HUES6 (cell line): Measurements from ENCODE around the gene AFF1.

ENCODE experiments used
- H3K27ac ChIP-seq: 2 replicates; pipeline ENCODE4 v1.7.0; 2013; ENCODE audit warnings: low read depth, mild to moderate bottlenecking, low read length, inconsistent platforms
- H3K27me3 ChIP-seq: 2 replicates; pipeline ENCODE4 v1.6.1; 2013; ENCODE audit warnings: low read length; ENCODE audit not compliant: control insufficient read depth, insufficient read depth
- H3K36me3 ChIP-seq: 2 replicates; pipeline ENCODE4 v1.6.1; 2013; ENCODE audit warnings: low read length; ENCODE audit not compliant: control insufficient read depth, insufficient read depth
- H3K4me1 ChIP-seq: 2 replicates; pipeline ENCODE4 v1.6.1; 2013; ENCODE audit warnings: low read length; ENCODE audit not compliant: control insufficient read depth, insufficient read depth
- H3K4me3 ChIP-seq: 2 replicates; pipeline ENCODE4 v1.5.1; 2013; ENCODE audit warnings: low read depth, low read length
- H3K9ac ChIP-seq: one replicate; pipeline ENCODE4 v1.6.1; 2013; ENCODE audit warnings: mild to moderate bottlenecking, low read length
- H3K9me3 ChIP-seq: 2 replicates; pipeline ENCODE4 v1.6.1; 2013; ENCODE audit warnings: low read depth, low read length; ENCODE audit not compliant: control insufficient read depth, insufficient read depth

AFF1 gene

DNA sequence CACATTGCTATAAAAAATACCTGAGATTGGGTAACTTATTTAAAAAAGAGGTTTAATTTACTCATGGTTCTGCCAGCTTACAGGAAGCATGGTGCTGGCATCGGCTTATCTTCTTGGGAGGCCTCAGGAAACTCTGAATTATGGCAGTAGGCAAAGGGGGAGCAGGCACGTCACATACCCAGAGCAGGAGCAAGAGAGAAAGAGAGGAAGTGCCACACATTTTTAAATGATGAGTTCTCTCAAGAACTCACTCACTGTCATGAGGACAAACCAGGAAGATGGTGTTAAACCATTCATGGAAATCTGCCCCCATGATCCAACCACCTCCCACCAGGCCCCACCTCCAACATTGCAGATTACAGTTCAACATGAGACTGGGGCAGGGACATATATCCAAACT lies 10.0 kb upstream of the AFF1 start:
- Histone ChIP-seq H3K4me1 (0 out of 2 replicates have a peak, but pooled peaks cover 4% of the 10 kb centered on the region), H3K36me3 (no peaks in the 10 kb centered on the region), H3K9me3 (no peaks in the 10 kb centered on the region), H3K27me3 (no peaks in the 10 kb centered on the region), H3K27ac (no peak overlapping the region), H3K9ac (no peak overlapping the region), H3K4me3 (no peak overlapping the region)

DNA sequence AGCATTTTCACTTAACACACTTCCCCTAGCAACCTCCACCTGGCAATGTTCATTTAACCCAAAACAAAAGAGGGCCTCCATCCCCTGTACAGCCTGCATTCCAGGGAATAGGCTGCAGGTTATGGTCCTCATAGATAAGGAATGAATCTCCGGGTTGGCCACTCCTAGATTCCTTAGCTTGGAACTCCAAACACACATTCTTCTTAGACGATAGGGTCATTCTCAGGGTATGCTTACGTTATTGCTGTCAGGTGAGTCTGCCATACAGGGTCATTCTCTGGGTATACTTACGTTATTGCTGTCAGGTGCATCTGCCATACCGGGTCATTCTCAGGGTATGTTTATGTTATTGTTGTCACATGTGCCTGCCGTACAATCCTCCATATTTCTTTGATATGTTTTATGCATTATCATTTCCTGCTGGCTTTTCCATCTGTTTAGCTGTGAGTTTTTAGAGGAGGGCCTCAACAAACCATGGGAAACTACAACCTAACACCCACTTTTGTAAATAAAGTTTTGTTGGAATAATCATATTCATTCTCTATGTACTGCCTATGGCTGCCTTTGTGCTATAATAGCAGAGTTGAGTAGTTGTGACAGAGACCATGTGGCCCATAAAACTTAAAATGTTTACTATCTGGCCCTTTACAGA lies 8.2 kb upstream of the AFF1 start:
- Histone ChIP-seq H3K27ac (no peak overlapping the region), H3K9ac (no peak overlapping the region), H3K27me3 (no peaks in the 10 kb centered on the region), H3K4me1 (0 out of 2 replicates have a peak, but pooled peaks cover 4% of the 10 kb centered on the region), H3K4me3 (no peak overlapping the region), H3K9me3 (no peaks in the 10 kb centered on the region), H3K36me3 (no peaks in the 10 kb centered on the region)

DNA sequence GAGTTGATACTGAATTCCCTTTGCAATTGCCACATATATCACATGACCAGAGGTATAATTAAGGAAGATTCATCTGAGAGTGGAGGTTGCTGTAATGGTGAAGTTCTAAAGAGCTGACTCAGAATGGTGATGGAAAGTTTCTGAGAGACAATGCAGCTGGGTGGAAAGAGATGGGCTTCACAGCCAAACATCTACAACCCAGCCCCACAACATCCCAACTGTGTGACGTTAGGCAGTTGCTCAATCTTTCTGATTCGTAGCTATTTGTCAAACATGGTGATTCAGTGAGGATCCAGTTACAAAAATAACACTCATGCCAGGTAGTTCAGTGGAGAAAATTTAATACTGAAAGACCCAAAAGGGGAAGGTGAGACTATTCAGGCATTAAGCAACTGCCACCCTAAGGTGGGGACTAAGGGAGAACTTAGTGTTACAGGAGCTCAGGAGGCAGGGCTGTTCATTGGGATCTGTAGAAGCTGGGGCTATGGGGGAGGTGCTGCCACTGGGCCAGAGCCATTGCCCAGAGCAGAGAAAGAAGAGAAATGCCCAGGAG lies 6.9 kb upstream of the AFF1 start:
- Histone ChIP-seq H3K36me3 (no peaks in the 10 kb centered on the region), H3K27me3 (no peaks in the 10 kb centered on the region), H3K9ac (no peak overlapping the region), H3K9me3 (no peaks in the 10 kb centered on the region), H3K4me1 (0 out of 2 replicates have a peak, but pooled peaks cover 4% of the 10 kb centered on the region), H3K27ac (no peak overlapping the region), H3K4me3 (no peak overlapping the region)

GRCh38 chr4:86928400-86929255 lies 6.2 kb upstream of the AFF1 start:
- Histone ChIP-seq H3K4me1 (peaks cover 5% of the 10 kb centered on the region), H3K4me3 (no peak overlapping the region)

GRCh38 chr4:86934147-86934770 lies 552 bp upstream of the AFF1 start:
- Histone ChIP-seq H3K9me3 (no peaks in the 10 kb centered on the region), H3K27me3 (no peaks in the 10 kb centered on the region), H3K27ac (peak overlapping the region; percentile 67; the same call in 1 of the 2 replicates), H3K4me1 (peaks cover 17% of the 10 kb centered on the region), H3K36me3 (no peaks in the 10 kb centered on the region), H3K9ac (peak overlapping the region; percentile 66), H3K4me3 (peak overlapping the region; percentile 90)

More at GRCh38 chr4:86928400-86929255, 6.2 kb upstream of the AFF1 start:
- Histone ChIP-seq H3K36me3 (no peaks in the 10 kb centered on the region), H3K27me3 (no peaks in the 10 kb centered on the region), H3K9me3 (no peaks in the 10 kb centered on the region), H3K27ac (no peak overlapping the region), H3K9ac (no peak overlapping the region)

GRCh38 chr4:86935566-86935852 lies 698 bp downstream of the AFF1 start:
- Histone ChIP-seq H3K4me3 (peak overlapping the region; percentile 90), H3K9ac (peak overlapping the region; percentile 91), H3K4me1 (peaks cover 27% of the 10 kb centered on the region), H3K36me3 (no peaks in the 10 kb centered on the region), H3K27ac (peak overlapping the region; percentile 91), H3K9me3 (no peaks in the 10 kb centered on the region), H3K27me3 (no peaks in the 10 kb centered on the region)

DNA sequence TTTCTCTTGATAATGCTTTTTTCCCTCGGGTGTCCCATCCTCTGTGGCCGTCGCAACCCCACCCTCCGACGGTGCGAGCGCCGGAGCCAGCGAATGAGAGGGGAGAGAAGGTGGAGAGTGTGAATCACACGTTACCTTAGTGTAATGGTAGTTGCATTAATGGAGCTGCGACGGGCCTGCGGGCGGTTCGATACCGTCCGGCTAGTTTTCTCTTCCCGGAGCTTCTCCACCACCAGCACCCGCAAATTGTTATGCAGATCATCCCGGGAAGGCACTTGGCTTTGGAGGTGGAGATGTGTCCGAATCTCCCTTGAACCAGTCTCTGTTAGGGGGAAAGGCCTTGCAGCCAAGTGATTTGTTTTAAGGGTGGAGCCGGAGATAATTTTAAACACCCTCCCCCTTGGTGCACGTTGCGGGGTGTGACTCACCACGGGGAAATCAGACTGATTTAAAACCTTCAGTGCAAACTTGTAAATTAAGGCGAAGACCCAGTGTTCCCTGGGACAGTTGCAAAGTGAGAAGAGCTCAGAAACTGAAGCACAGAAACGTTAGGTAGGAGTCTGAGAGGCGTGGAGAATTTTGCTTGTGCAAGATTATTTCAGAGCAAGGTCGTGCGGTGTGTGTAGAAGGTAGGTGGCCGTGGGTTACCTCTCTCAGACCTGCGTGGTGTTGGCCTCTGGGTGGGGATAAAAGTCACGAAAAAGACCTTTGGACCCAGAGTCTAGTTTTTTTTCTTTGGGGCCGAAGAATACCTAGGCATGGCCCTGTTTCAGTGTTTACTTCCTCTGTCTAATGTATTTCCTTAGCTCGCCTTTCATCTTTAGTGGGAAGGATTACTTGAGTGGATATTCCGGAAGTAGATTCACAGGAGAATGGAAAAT lies 1.3 kb downstream of the AFF1 start:
- peak overlapping the region; percentile 91 for H3K27ac ChIP-seq
- H3K27me3 ChIP-seq, result no peaks in the 10 kb centered on the region
- H3K4me3 ChIP-seq, result peak overlapping the region; percentile 90
- H3K9ac ChIP-seq, result peak overlapping the region; percentile 91
- no peaks in the 10 kb centered on the region for H3K9me3 ChIP-seq
- H3K4me1 ChIP-seq, result peaks cover 27% of the 10 kb centered on the region
- H3K36me3 ChIP-seq, result no peaks in the 10 kb centered on the region

DNA sequence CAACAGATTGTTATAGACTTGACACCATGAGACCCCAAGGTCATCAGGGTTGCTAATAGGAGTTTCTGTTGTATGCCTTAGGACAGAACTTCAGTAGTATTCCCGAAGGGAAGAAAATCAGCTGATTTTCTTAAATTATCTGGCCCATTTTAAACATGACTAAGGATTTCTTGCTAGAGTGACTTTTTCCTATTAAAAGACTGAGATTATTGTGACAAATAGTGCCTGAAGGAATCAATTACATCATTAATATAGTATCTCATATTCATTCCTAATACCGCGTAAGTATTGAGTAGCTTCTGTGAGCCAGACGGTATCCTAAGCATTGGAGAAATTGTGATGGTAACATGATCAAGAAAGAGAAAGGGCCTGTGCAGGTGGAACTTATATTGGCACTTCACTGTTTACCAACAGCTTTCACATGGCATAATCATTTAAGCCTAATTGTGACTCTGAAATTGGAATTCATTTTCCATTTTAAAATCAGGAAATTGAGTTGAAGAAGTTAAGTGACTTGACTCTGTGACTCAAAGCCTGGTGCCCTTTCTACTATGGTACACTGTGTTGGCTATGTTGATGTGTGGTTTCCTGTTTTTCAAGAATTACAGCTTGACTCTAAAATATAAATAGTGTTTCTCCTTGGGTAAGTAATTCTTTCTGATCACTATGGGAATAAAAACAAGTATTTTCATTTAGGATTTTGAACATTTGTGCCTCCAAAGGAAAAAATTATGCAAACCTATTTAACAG lies 4.1 kb downstream of the AFF1 start:
- H3K4me1 ChIP-seq, result peaks cover 37% of the 10 kb centered on the region
- H3K27me3 ChIP-seq, result no peaks in the 10 kb centered on the region
- H3K9ac ChIP-seq, result no peak overlapping the region
- no peaks in the 10 kb centered on the region for H3K9me3 ChIP-seq
- peak overlapping the region; percentile 9; the same call in 1 of the 2 replicates for H3K4me3 ChIP-seq
- no peaks in the 10 kb centered on the region for H3K36me3 ChIP-seq
- H3K27ac ChIP-seq, result peak overlapping the region; percentile 13; the same call in 1 of the 2 replicates

- 0 out of 2 replicates have a peak overlapping the region, but pooled peaks have one; percentile 8 for H3K4me3 ChIP-seq
- no peaks in the 10 kb centered on the region for H3K9me3 ChIP-seq
- no peaks in the 10 kb centered on the region for H3K27me3 ChIP-seq
- no peak overlapping the region for H3K9ac ChIP-seq
- H3K4me1 ChIP-seq, result peaks cover 42% of the 10 kb centered on the region
- H3K36me3 ChIP-seq, result no peaks in the 10 kb centered on the region
- peak overlapping the region; percentile 13; the same call in 1 of the 2 replicates for H3K27ac ChIP-seq
Measured at GRCh38 chr4:86939729-86940575, 5.1 kb downstream of the AFF1 start.
